ENCODE measurements around the gene LAMA3.
"Not testable (repeated sequence)": the region's sequence is repeated elsewhere in the genome, so short reads cannot be mapped to it uniquely, and the experiment has no call there.

Gene LAMA3

DNA sequence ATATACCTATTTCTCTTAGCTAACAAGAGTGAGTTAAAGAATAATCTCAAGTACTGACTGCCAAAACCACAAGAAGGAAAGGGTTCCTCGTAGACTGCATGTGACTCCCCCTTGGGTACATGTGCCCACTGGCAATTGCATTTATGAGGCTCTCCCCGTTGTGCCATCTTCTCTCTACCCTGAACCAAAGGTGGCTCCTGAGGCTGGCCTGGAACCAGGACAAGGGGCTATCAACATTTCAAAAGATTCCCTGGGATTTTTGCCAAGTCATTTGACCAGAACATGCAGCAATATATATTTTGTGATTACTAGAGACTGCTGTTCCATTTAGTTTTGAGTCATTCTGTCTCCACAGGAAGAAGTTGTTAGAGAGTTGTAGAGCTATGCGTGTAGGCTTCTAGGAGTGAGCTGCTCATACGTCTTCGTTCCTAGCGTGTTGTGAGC is 45.8 kb downstream of the LAMA3 start:
- no peak for DNase-seq

DNA sequence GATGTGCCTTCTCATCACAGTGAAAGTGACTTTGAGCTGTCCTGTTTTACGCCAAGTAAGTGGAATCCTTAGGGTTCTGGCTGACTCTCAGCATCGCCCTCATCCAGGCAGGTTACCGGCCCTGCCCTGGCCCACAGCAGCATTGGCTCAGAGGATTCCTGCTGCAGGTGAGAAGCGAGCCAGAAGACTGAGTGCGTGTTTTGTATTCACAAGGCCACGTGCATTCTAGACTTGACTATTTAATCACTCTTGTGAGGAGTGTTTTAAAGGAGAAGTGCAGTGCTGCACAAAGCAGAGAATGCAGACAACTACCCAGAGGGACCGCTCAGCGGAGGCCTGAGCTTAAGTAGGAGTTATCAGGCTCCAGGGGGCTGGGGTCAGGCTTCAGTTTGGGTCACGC is 48.3 kb downstream of the LAMA3 start:
- no peak for DNase-seq

GRCh38 chr18:23738151-23738550 is 48.9 kb downstream of the LAMA3 start:
- no peak for DNase-seq

DNA sequence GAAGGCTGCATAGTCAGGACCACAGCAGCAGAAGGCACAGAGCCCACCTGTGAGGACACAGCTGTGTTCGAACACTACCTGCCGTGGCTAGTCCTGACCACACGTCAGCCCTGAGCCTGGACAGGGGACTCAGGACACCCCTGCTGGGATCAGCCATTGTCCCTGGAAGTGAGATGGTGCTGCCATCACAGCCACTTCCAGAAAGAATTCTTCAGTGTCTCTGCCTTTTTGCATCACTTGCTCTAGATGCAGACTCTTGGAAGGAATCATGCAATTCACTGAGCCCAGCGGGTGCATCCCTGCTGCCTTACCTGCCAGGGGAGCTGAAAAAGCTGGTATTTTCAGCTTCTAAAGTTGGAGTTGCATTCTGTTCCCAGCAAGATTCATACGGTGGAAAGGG is 49.3 kb downstream of the LAMA3 start:
- no peak for DNase-seq

- DNase-seq, result no peak
Observed at GRCh38 chr18:23740105-23740830, 51.0 kb downstream of the LAMA3 start.

DNA sequence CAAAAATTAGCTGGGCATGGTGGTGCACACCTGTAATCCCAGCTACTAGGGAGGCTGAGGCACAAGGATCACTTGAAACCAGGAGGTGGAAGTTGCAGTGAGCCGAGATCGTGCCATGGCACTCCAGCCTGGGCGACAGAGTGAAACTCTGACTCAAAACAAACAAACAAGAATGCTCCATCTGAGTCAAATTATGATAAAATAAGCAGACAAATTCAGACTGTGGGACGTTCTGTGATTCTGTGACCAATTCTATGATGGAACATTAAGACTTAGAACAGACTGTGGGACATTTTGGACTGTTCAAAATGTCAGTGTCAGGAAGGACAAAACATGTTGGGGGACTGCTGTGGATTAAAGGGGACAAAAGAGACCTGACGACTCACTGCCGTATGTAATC is 52.7 kb downstream of the LAMA3 start:
- not testable (repeated sequence) for DNase-seq

DNA sequence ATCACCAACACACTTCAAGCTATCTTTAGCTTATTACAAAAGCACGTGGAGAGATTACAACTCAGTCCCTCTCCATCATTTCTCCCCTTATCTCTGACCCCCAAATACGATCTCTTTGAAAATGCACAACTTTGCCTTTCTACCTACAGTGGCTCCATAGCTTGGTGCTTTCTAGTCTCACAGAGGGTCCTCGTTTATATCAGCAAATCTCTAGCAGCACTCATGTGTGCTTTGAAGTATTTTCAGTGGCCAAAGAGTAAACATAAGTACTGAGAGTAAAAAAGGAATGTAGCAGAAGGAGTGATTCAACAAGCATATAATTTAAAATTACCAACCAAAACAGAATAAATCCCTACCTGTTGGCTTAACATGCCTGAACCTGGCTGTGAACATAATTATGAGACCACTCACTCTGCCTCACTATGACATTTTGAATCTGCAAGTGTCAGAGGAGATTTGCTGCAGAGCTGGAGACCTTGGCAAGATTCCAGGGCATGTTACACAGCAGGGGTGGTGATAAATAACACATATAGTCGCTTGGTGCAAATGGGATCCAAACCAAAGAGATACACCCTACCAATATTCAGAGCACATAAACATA is 54.6 kb downstream of the LAMA3 start:
- no peak for DNase-seq

- no peak for DNase-seq
Observed at GRCh38 chr18:23745366-23745765, 56.1 kb downstream of the LAMA3 start.

DNA sequence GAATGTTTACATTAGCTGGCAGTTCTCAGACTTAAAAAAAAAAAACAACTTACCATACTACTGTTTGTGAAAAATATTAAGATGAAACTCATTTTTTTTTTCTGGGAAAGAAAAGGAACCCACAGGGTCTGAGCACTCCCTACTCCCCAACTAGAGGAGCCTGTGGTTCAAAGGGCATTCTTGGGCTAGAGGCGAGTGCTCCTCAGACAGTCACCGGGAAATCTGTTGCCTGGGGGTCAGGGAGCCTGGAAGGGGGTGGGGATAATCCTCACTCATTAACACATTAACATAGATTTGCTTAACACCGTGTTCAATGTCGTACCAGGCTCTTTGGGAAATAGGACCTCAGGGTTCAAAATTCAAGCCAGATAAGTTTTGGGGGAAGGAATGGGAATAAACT is 57.6 kb downstream of the LAMA3 start:
- no peak for DNase-seq

GRCh38 chr18:23752363-23752762 is 63.1 kb downstream of the LAMA3 start:
- no peak for DNase-seq

DNA sequence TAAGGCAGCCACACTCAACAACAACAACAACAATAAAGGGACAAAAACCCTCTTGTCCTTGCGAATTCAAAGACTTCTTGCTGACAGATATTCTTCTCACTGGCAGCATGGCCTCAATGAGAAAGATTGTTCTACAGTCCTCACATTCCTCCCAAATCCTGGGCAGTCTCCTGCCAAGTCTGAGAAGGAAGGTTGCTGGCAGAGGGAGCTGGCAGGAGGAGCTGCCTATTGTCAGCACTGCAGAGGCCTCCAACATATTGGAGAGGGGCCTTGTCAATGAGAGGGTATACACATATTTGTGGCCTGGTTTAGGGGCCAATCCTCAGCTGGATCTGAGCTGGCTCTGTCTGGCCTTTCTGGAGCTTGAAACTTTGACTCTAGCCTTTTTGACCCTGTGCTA is 63.5 kb downstream of the LAMA3 start:
- DNase-seq, result no peak

- DNase-seq, result no peak
Observed at GRCh38 chr18:23756590-23757436, 67.6 kb downstream of the LAMA3 start.

DNA sequence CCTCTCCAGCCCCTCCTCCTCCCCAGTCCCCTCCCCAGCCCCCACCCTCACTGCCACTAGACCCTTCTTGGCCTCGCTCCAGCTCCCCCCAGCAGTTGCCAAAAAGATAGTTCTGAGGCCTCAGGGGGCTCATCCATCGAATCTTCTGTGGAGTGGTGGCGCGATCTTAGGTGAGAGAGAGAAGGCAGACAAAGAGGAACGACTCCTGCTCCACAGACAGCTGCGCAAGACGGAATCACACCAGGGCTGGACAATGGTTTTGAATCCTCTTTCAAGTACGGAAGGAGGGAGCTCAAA is 68.1 kb downstream of the LAMA3 start:
- DNase-seq, result no peak

DNA sequence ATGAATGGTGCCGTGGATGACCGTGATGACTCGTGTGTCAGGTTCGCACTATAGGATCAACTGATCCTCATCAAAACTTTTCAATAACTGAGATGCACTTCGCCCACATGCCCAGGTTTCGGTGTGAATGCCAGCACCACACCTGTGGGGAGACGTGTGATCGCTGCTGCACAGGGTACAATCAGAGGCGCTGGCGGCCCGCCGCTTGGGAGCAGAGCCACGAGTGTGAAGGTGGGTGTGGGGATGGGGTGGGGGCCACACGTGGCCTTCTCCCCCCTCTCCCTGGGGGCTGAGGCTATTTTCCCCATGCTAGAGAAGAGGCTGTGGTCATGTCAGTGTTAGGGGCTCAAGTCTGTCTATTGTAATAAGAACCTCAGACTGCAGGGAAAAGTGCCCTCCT is 69.0 kb downstream of the LAMA3 start:
- no peak for DNase-seq

DNA sequence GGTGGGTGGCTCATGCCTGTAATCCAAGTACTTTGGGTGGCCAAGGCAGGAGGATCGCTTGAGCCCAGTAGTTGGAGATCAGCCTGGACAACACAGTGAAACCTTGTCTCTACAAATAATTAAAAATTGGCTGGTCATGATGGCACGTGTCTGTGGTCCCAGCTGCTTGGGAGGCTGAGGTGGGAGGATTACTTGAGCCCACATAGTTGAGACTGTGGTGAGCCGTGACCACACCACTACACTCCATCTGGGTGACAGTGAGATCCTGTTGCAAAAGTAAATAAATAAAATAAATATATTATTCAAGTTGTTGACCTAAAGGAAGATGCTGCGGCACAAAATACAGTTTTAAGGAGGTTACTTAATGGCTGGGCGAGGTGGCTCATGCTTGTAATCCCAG is 72.7 kb downstream of the LAMA3 start:
- DNase-seq, result no peak

DNA sequence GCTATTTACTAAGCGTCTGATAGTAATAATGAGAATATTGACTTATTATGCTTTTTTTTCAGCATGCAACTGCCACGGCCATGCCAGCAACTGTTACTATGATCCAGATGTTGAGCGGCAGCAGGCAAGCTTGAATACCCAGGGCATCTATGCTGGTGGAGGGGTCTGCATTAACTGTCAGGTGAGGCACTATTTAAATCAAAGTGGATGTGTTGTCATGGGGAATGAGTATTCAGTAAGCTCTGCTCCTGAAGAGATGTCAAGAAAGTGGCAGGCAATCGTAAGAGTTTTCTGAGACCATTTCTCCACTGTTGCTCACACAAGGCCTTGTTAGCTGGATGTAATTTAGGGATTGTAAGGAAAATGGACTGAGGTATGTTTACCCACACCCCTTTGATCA is 74.1 kb downstream of the LAMA3 start:
- no peak for DNase-seq

- no peak for DNase-seq
Observed at GRCh38 chr18:23765931-23766330, 76.7 kb downstream of the LAMA3 start.

GRCh38 chr18:23772327-23773024 is 83.2 kb downstream of the LAMA3 start:
- DNase-seq, result no peak

GRCh38 chr18:23776306-23776705 is 87.1 kb downstream of the LAMA3 start:
- no peak for DNase-seq

- DNase-seq, result no peak
Observed at GRCh38 chr18:23778828-23779227, 89.6 kb downstream of the LAMA3 start.

- no peak for DNase-seq
Observed at GRCh38 chr18:23779696-23780303, 90.5 kb downstream of the LAMA3 start.

DNA sequence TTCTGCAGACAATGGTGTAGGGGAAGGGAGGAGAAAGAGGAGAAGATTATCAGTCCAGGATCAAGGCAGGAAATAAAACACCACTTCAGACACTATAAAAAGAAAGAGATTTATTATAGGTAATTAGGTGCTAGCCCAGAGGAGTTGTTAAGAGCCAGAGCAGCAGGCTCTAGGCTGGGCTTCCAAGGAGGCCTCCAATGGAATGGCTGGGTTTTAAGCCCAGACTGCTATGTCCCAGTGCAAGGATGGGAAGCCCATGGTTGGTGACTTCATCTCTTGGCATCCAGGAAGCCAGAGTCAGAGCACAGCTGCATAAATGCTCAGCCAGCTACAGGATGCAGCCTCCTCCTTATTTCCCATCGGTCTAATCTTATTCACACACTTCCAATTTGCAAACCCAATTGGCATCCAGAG is 95.6 kb downstream of the LAMA3 start:
- no peak for DNase-seq

- DNase-seq, result no peak
Observed at GRCh38 chr18:23793051-23793450, 103.8 kb downstream of the LAMA3 start.

Measured in NCI-H526 treated with DMSO at 0.1 percent for 48 hours (cell line).